Mucosa of rectum (tissue), 2 donors: ENCODE results near the gene ANAPC5.
"Not testable (repeated sequence)": the region's sequence is repeated elsewhere in the genome, so short reads cannot be mapped to it uniquely, and the experiment has no call there.

Experiments
- H3K27ac ChIP-seq, 2 donors: one replicate each; pipeline ENCODE4 v1.7.0; 2013; ENCODE audit warnings: inconsistent platforms in 2 of 2, low read depth in 2 of 2, low read length in 2 of 2
- H3K27me3 ChIP-seq, 2 donors: one replicate each; pipeline ENCODE4 v1.7.0; 2013; ENCODE audit warnings: low read length in 2 of 2; ENCODE audit not compliant: control insufficient read depth in 2 of 2, insufficient read depth in 2 of 2
- H3K36me3 ChIP-seq, 2 donors: one replicate each; pipeline ENCODE4 v1.7.0; 2013; ENCODE audit warnings: low read length in 2 of 2; ENCODE audit not compliant: control insufficient read depth in 2 of 2, insufficient read depth in 2 of 2
- H3K4me1 ChIP-seq, 2 donors: one replicate each; pipeline ENCODE4 v1.7.0; 2013; ENCODE audit warnings: low read length in 2 of 2, mild to moderate bottlenecking in 1 of 2; ENCODE audit not compliant: control insufficient read depth in 2 of 2, insufficient read depth in 2 of 2
- H3K4me3 ChIP-seq, 2 donors: one replicate each; pipeline ENCODE4 v1.7.0; 2013; ENCODE audit warnings: low read length in 2 of 2
- H3K9ac ChIP-seq, 2 donors: one replicate each; pipeline ENCODE4 v1.7.0; 2013; ENCODE audit warnings: low read length in 2 of 2, low read depth in 1 of 2, mild to moderate bottlenecking in 1 of 2
- H3K9me3 ChIP-seq, 2 donors: one replicate each; pipeline ENCODE4 v1.7.0; 2013; ENCODE audit warnings: low read length in 2 of 2; ENCODE audit not compliant: control insufficient read depth in 2 of 2
- donor health status: healthy.
- donor health status: Normal muscosa, but diverticular disease.

The ANAPC5 gene

DNA sequence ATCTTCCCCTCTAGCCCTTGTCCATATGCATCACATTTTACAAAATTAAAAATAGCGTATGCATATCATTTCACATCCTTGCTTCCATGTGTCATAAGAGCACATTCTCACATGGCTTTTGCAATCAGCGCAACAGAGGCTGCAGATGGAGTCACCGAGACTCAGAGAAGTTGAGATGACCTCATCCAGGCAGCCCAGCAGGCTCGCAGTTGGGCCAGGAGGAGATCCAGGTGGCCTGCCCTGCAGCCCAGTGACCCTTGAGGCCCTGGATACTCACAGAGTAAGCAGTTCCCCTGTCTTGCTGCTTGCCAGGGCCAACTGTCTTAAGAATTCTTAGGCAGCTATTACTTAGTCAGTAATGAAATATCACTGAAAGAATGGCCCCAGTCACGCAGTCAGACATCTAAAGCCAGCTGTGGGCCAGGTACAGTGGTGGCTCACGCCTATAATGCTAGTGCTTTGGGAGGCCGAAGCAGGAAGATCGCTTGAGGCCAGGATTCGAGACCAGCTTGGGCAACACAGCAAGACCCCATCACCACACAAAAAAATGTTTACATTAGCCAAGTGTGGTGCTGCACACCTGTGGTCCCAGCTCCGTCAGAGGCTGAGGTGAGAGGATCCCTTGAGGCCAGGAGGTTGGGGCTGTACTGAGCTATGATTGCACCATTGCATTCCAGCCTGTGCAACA is 64.8 kb downstream of the ANAPC5 start:
- no peak overlapping the region for H3K27ac ChIP-seq
- no peak overlapping the region for H3K4me3 ChIP-seq
- no peaks in the 10 kb centered on the region for H3K9me3 ChIP-seq
- no peak overlapping the region for H3K9ac ChIP-seq
- H3K36me3 ChIP-seq: peaks cover under 1 to 2% of the 10 kb centered on the region in 2 donors
- H3K4me1 ChIP-seq: no peaks in the 10 kb centered on the region
- no peaks in the 10 kb centered on the region for H3K27me3 ChIP-seq

DNA sequence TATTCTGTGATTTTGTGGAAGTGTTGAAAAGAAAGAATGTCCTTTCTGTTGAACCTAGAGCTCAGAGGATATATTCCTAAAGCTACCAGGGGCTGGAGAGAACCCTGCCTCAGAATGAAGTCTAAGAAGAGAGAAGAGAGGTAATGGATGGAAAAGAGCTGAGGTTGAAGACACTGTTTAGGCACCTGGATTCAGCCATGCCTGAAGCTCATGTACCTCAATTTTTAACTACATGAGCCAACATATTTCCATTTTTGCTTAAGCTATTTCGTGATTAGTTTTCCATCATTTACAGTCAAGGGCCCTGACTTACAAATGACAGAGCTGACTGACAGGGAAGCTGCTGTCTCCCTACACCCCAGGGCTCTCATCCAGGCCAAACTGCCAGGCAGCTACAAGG is 66.4 kb downstream of the ANAPC5 start:
- Histone ChIP-seq H3K27me3 (no peaks in the 10 kb centered on the region), H3K4me1 (no peaks in the 10 kb centered on the region), H3K9me3 (no peaks in the 10 kb centered on the region), H3K36me3 (peaks cover 2 to 3% of the 10 kb centered on the region in 2 donors), H3K4me3 (no peak overlapping the region), H3K27ac (no peak overlapping the region), H3K9ac (no peak overlapping the region)

DNA sequence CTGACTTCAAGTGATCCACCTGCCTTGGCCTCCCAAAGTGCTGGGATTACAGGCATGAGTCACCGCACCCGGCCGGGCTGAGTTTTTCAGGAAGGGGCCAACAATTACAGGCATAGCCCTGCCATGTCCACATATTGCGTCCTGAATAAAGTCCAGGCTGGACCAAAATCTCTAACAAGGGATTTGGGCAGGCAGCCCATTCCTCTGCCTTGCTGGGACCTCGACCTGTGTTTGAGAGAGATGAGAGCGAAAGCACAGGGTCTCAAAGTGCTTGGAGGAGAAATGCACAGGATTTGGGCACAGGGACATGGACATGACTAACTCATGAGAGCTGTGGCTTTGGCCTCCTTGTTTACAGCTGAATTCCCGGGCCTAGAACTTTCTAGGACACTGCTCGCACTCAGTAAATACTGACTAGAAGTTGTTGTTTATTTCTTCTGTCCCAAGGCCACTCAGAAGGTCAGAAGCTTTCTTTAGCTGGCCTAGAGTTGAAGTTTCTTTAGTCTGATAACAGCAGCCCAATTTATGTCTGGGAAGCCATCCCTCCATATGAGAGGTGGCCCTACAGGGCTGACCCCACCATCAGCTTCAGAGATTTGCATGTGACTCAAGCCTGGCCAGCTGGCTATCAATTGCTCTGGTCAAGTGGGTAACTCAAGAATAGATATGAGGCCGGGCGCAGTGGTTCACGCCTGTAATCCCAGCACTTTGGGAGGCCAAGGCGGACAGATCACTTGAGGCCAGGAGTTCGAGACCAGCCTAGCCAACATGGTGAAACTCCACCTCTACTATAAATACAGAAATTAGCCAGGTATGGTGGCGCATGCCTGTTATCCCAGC is 67.4 kb downstream of the ANAPC5 start:
- H3K27me3 ChIP-seq: no peaks in the 10 kb centered on the region
- no peaks in the 10 kb centered on the region for H3K4me1 ChIP-seq
- H3K36me3 ChIP-seq: peaks cover 2 to 3% of the 10 kb centered on the region in 2 donors
- peak overlapping the region in 1 of 2 donors; percentile 39 for H3K27ac ChIP-seq
- no peaks in the 10 kb centered on the region for H3K9me3 ChIP-seq
- H3K9ac ChIP-seq: no peak overlapping the region
- H3K4me3 ChIP-seq: no peak overlapping the region

DNA sequence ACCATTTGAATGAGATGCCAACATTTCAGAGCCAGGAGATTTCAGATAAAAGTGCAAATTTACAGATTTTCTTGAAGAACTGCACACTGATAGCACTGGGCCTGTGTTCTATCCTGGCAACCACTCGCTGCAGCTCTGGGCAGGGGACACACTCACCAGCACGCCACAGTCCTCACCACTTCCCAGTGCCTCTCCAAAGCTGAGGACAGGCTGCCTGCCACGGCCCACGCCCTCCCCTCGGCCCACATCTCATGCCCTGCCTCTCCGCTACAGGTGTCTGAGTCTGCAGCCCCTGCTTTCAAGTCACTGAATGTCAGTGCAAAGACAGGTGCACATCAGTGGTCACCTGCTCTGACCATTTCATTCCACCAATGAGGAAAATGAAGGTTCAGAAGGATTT is 68.4 kb downstream of the ANAPC5 start:
- Histone ChIP-seq H3K27me3 (no peaks in the 10 kb centered on the region), H3K27ac (no peak overlapping the region), H3K4me1 (peaks cover 0 to 2% of the 10 kb centered on the region in 2 donors), H3K9ac (no peak overlapping the region), H3K9me3 (no peaks in the 10 kb centered on the region), H3K4me3 (no peak overlapping the region), H3K36me3 (peaks cover 2 to 3% of the 10 kb centered on the region in 2 donors)

DNA sequence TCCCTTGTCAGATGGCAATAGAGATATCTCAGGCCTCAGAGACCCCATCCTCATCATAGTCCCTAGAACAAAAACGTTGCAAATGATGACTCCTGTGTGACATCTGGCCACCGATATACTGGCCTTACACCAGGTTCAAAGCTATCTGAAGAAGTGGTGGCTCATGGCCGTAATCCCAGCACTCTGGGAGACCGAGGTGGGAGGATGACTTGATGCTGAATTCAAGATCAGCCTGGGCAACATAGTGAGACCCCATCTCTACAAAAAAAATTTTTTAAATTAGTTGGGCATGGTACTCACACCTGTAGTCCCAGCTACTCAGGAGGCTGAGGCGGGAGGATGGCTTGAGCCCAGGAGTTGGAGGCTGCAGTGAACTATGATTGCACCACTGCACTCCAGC is 68.8 kb downstream of the ANAPC5 start:
- no peaks in the 10 kb centered on the region for H3K9me3 ChIP-seq
- peaks cover 2 to 3% of the 10 kb centered on the region in 2 donors for H3K36me3 ChIP-seq
- H3K4me3 ChIP-seq: no peak overlapping the region
- no peak overlapping the region for H3K27ac ChIP-seq
- H3K27me3 ChIP-seq: no peaks in the 10 kb centered on the region
- H3K9ac ChIP-seq: no peak overlapping the region
- H3K4me1 ChIP-seq: peaks cover 0 to 2% of the 10 kb centered on the region in 2 donors

DNA sequence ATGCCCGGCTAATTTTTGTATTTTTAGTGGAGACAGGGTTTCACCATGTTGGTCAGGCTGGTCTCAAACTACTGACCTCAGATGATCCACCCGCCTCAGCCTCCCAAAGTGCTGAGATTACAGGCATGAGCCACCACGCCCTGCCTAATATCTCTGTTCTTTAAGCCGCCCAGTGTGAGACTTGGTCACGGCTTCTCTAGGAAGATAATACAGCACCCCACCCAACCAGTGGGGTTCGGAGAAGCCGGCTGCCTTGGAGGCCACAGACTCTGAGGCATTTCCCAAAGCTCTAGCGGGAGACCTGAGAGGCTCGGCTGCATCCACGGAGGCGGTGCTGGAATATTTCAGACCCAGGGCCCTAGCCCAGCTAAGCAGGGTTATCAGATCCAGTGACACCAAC is 69.3 kb downstream of the ANAPC5 start:
- H3K27ac ChIP-seq, H3K27me3 ChIP-seq, H3K36me3 ChIP-seq, H3K9ac ChIP-seq, H3K4me1 ChIP-seq, H3K9me3 ChIP-seq, H3K4me3 ChIP-seq: not testable (repeated sequence)

DNA sequence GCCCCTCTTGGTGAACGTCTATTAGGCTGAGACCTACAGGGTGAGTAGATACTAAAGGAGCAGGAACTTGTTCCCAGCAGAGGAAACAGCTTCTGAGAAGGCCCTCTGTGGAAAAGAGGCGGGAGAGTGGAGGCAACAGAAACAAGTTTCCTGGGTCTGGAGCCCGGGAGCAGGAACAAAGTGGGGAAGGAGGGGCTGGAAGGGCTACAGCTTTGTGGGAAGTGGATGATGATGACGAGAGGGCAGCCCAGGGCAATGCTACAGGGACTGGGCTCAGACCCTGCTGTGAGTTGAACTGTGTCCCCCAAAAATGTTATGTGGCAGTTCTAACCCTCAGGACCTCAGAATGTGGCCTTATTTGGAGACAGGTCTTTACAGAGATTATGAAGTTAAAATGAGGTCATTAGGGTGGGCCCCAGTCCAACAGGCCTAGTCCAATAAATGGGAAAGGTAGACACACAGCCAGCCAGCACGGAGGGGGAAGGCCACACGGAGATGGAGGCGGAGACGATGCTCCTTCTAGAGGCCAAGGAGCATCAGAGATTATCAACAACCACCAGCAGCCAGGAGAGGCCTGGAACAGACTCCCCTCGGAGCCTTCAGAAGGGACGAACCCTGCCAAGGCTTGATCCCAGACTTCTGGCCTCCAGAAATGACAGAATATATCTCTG is 70.0 kb downstream of the ANAPC5 start:
- Histone ChIP-seq H3K9ac (no peak overlapping the region), H3K27ac (peak overlapping the region in 1 of 2 donors; percentile 13), H3K9me3 (no peaks in the 10 kb centered on the region), H3K36me3 (peaks cover 3 to 6% of the 10 kb centered on the region in 2 donors), H3K27me3 (no peaks in the 10 kb centered on the region), H3K4me1 (peaks cover 0 to 2% of the 10 kb centered on the region in 2 donors), H3K4me3 (no peak overlapping the region)

DNA sequence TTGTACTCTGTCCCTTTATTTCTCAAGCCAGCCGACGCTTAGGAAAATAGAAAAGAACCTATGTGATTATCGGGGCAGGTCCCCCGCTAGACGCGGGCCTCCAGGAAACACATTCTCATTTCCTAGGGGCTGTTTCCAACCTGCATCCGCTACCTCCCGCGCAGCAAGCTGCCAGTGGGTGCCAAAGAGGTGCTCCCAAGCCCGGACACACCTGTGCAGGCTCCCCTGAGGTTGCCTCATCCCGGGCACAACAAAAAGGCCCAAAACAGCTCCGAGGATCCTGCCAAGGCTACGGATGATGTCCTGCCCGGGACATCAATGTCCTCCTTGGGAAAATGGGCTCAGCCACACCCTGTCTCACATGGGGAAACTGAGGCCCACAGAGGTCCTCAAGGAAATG is 71.1 kb downstream of the ANAPC5 start:
- H3K9ac ChIP-seq, H3K27me3 ChIP-seq, H3K4me3 ChIP-seq, H3K9me3 ChIP-seq, H3K27ac ChIP-seq, H3K4me1 ChIP-seq, H3K36me3 ChIP-seq: not testable (repeated sequence)

DNA sequence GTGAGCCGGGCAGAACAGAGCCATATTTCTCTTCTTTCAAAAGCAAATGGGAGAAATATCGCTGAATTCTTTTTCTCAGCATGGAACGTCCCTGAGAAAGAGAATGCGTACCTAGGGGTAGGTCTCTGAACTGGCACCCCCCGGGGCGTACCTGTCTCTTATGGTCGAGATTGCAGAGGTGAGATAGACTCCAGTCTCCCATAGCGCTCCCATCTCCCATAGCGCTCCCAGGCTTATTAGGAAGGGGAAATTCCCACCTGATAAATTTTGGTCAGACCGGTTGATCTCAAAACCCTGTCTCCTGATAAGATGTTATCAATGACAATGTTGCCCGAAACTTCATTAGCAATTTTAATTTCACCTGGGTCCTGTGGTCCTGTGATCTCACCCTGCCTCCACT is 71.7 kb downstream of the ANAPC5 start:
- not testable (repeated sequence) for H3K4me1 ChIP-seq, H3K36me3 ChIP-seq, H3K9ac ChIP-seq, H3K9me3 ChIP-seq, H3K27ac ChIP-seq, H3K4me3 ChIP-seq, H3K27me3 ChIP-seq

DNA sequence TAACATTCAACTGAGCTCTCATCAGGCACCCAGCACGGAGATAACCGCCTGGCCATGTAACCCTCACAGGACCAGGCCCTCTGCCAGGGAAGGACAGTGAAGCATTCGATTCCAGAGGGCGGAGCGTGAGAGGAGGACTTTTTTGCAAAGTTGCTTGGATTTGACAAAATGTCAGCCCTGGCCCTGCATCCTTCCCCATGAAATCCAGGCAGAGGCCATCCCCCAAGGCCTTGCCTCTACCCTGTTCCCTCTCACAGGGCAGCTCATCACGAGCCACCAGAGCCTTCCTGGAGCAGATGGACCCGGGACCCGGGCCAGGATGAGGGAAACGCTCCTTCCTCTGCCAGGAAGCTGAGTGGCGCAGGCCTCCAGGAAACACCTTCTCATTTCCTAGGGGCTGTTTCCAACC is 72.7 kb downstream of the ANAPC5 start:
- Histone ChIP-seq H3K4me1 (peaks cover 0 to 2% of the 10 kb centered on the region in 2 donors), H3K36me3 (peaks cover 6% of the 10 kb centered on the region in 2 donors), H3K9ac (no peak overlapping the region), H3K9me3 (no peaks in the 10 kb centered on the region), H3K27me3 (no peaks in the 10 kb centered on the region), H3K4me3 (no peak overlapping the region), H3K27ac (no peak overlapping the region)
